GM18519 (cell line): ENCODE measurements around the gene PRR12.

ENCODE experiments used
- ATAC-seq: cut with Tn5 transposase; IDR thresholded peaks from one replicate; pipeline ENCODE4 v1.9.1; 2021; ENCODE audit warnings: mild to moderate bottlenecking, moderate library complexity; ENCODE audit not compliant: unreplicated experiment, low FRiP score

The PRR12 gene

GRCh38 chr19:49642492-49643035 is 51.6 kb downstream of the PRR12 start:
- no peak for ATAC-seq

DNA sequence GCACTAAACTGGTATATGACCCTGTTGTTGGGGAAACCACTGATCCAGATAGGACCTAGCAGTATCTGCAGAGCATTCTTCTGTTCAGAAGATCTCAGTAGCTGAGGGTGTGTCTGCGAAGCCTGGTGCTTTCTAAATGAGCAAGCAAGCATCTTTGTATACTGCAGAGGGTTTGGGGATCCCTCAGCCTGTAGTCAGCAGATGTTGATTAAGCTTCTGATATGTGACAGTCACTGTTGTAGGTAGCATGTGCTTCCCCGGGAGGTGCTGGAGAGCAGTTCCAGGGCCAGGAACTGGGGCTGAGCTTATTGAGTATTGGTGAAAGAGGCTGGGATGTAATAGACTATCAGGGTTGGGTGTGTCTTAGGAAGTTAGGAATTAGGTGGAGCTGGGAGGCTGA is 52.5 kb downstream of the PRR12 start:
- no peak for ATAC-seq

DNA sequence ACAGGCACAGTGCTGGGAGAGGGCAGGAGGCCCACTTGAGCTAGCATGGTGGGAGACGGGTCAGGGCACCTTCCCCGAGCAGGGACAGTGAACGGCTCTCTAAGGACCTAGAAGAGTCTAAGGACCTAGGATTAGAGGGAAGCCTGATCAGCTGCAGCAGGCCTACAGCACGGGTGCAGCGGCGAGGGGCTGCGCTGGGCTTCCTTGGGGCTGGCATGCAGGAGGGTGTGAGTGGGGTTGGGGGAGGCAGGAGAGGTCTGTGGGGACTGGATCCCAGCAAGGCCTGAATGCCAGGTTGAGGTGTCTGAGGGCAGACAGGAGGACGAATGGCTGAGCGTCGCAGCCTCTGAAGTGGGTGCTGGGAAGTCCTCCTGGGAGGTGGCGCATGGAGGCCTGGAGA is 54.6 kb downstream of the PRR12 start:
- ATAC-seq, result no peak

DNA sequence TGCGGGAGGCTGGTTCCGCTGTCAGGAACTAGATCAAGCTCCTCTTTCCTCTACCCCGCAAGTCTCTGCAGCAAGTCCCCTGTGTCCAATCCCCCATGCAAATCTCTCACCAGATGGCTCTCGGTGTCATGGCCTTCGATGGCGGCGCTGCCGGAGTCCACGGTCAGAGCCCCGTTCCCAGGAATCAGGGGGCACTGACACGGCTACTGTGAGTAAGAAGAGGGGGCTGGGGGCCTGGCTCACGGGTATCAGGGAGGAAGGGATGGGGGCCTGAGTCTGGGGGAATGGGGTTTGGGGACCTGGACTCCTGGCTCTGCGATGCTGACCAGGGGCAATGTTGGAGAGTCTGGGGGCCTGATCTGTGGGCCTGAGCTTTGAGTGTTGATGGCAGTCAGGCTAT is 55.0 kb downstream of the PRR12 start:
- ATAC-seq, result no peak

GRCh38 chr19:49646586-49646985 is 55.6 kb downstream of the PRR12 start:
- no peak for ATAC-seq

- no peak for ATAC-seq
Measured at GRCh38 chr19:49651029-49651819, 60.2 kb downstream of the PRR12 start.

DNA sequence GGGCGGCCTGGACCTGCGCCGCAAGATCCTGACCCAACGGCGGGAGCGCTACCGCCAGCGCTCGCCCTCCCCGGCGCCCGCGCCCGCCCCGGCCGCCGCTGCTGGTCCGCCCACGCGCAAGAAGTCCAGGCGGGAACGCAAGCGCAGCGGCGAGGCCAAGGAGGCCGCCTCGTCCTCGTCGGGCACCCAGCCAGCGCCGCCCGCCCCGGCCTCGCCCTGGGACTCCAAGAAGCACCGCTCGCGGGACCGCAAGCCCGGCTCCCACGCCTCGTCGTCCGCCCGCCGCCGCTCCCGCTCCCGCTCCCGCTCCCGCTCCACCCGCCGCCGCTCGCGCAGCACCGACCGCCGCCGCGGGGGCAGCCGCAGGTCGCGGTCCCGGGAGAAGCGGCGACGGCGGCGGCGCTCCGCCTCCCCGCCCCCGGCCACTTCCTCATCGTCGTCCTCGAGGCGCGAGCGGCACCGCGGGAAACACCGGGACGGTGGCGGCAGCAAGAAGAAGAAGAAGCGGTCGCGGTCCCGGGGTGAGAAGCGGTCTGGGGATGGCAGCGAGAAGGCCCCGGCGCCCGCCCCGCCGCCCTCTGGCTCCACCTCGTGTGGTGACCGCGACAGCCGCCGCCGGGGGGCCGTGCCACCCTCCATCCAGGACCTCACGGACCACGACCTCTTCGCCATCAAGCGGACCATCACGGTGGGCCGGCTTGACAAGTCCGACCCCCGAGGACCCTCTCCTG is 61.0 kb downstream of the PRR12 start:
- no peak for ATAC-seq

GRCh38 chr19:49652551-49653465 is 61.8 kb downstream of the PRR12 start:
- ATAC-seq, result no peak

- ATAC-seq, result no peak
Measured at GRCh38 chr19:49653466-49653806, 62.5 kb downstream of the PRR12 start.

GRCh38 chr19:49654581-49654980 is 63.6 kb downstream of the PRR12 start:
- ATAC-seq, result no peak

DNA sequence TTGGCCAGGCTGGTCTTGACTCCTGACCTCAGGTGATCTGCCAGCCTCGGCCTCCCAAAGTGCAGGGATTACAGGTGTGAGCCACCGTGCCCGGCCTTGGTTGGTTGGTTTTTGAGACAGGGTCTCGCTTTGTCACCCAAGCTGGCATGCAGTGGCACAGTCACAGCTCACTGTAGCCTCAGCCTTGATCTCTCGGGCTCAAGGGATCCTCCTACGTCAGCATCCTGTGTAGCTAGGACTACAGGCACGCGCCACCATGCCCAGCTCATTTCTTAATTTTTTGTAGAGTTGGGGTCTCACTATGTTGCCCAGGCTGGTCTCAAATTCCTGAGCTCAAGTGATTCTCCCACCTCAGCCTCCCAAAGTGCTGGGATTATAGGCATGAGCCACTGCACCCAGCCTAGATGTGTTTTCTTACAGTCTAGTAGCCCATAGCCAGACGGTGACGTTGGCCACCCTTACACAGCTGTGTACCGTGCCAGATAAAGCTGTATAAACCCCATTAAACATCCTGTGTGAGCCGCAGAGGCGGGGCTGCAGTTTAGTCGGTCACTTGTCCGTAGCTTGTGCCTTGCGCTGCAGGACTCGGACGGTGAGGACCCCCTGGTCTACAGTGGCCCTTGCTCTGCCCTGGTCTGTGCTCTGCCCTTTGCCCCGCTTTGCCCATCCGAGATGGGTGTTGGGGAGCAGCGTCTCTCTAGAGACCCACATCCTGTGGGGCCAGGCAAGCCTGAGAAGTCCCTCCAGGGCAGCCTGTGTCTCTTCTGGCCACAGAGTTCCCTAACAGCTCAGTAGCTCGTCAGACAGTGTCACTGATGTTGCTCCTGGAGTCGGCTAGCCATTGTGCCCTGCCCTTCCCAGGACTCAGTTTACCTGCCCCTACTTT is 64.8 kb downstream of the PRR12 start:
- no peak for ATAC-seq

DNA sequence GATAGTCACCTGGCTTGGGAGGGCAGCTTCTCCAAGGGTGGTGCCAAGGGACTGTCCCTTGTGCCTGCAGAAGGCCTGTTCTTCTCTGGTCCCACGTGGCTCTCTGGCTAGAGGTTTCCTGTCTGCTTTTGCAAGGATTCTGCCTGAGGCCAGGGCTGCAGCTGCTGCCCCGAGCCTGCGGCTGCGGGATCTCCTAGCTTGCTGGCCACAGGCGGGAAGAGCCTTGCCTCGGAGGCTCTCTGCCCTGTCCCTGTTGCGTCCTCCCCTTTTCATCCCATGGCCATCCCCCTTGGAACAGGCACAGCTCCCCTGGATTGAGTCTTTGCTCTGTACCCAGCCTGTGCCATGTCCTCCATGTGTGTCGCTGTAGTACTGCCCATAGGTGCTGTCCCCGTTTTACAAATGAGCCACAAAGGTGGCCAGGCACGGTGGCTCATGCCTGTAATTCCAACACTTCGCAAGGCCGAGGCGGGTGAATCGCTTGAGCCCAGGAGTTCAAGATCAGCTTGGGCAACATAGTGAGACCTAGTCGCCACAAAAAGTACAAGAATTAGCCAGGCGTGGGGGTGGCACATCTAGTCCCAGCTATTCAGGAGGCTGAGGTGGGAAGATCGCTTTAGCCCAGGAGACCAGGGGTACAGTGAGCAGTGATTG is 65.6 kb downstream of the PRR12 start:
- ATAC-seq, result no peak

- no peak for ATAC-seq
Measured at GRCh38 chr19:49657493-49658138, 66.6 kb downstream of the PRR12 start.

DNA sequence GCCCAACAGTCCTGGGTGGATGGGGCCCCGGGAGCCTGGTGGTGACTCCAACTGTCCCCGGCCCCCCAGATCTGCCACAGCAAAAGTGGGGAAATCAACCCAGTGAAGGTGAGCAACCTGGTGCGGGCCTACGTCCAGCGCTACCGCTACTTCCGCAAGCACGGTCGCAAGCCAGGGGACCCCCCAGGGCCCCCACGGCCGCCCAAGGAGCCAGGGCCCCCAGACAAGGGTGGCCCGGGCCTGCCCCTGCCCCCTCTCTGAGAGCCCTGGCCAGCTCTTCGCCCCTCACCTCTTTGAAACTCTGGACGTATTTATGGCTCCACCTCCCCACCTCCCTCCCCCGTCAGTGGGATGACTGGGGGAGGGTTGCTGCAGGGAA is 67.1 kb downstream of the PRR12 start:
- no peak for ATAC-seq

DNA sequence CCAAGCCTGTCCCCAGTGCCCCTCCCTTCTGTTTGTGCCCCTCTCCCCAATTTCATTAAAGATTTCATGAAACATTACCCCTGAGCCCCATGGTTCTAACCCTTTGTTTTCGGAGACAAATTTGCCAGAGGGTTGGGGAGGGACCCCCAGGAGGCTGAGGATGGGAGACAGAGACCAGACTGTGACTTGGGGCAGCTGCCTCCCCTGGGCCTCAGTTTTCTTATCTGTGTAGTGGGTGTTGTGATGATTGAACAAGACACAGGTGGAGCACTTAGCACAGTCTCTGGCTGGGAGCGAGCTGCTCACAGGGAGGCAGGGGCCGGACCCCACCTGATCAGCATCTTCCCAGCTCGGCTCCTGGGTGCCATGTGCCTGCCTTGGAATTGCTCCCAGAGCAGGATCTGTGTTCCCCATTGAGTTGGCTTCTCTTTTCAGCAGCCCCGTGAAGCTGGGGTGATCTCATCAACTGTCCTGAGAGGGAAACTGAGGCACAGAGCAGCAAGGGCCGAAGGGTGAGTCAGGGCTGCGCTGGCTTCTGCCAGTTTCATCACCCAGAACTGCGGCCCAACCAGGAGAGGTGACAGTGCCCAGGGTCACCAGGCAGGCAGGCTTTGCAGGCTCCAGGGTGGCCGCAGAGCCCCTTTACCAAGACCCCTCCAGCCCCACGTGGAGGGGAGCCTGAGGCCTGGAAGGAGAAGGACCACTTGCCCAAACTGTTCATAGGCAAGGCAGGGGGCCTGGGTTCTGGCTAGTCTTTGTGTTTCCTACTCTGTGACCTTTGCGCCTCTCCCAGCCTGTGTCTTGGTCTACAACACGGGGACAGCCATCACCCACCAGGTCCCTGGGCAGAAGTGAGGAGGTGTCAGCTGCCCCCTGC is 67.8 kb downstream of the PRR12 start:
- no peak for ATAC-seq

DNA sequence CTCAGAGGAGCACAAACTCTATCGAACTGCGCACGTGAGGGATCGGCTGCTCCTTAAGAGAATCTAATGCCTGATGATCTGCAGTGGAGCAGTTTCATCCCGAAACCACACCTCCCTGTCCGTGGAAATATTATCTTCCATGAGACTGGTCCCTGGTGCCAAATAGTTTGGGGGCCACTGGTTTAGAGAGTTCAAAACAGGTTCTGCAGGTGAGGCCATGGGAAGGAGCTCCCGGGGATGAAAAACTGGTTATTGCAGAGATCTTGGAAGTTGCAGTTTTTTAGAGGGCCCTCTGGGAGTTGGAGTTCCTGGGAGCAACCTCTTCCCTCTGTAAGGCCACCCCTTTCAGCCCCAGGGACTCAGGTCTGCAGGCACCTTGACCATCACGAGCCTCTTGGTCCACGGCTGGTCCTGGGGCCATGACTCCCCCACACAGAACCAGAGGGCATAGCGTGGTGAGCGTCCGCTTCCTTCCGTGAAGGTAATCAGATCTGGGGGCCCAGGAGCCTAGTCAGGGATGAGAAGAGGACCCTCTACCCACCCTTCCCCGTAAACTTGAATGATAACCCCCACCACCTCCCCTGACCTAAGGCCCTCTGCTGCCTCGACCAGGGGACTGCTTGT is 69.5 kb downstream of the PRR12 start:
- ATAC-seq, result no peak

- no peak for ATAC-seq
Measured at GRCh38 chr19:49662011-49662410, 71.0 kb downstream of the PRR12 start.

DNA sequence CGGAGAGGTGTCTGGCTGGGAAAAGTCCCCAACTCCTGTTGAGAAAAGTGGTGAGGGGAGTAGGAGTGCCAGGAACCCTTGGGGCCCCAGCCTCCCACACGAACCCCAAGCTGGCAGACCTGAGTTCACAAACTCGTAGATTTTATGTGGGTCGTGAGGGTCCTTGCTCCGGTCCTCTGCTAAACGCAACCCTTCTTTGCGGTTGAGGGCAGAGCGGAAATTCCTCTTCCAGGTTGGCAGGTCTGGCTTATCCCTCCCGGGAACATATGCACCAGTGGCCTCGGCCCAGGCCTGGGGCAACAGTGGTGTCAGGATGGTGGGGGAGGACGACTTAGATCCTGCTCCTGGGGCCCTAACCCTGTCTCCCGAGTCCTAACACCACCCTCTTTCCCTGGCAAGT is 72.2 kb downstream of the PRR12 start:
- ATAC-seq, result no peak
